Ureter (tissue), 1 donor: Measurements from ENCODE around the gene ZNRF4. TPM values are rescaled to one million over a fixed set of nuclear protein-coding genes. Genes with fewer than 3 reads are reported as not detected.

Source experiments
- total RNA-seq: library from RNA; stranded (reverse); gene quantifications from one replicate; pipeline ENCODE4 v1.2.4, GENCODE V29; 2023
- donor health status: DM: yes; HTN: yes; CAD: no.

The ZNRF4 gene
- total RNA-seq, 1 donor from 2014 or later = not detected

Other genes with a start within 250 kb of the ZNRF4 start
- gene PTPRS, start 114.6 kb upstream of the ZNRF4 start, total RNA-seq = 163 TPM
- 5.8 TPM for gene TINCR, start 112.5 kb downstream of the ZNRF4 start, total RNA-seq
- 105 TPM for gene SAFB2, start 167.4 kb downstream of the ZNRF4 start, total RNA-seq
- 90.0 TPM for gene SAFB, start 167.7 kb downstream of the ZNRF4 start, total RNA-seq
- 68.4 TPM for gene MICOS13, start 225.1 kb downstream of the ZNRF4 start, total RNA-seq
- gene HSD11B1L, start 225.6 kb downstream of the ZNRF4 start, total RNA-seq = 2.8 TPM
- 962 TPM for gene RPL36, start 234.9 kb downstream of the ZNRF4 start, total RNA-seq